DMS153 treated with DMSO at 0.1 percent for 48 hours (cell line): ENCODE results near the gene MICAL1.
"Not testable (repeated sequence)": the region's sequence is repeated elsewhere in the genome, so short reads cannot be mapped to it uniquely, and the experiment has no call there.

ENCODE experiments used
- DNase-seq: peaks from one replicate; lab custom pipeline; 2025; ENCODE audit not compliant: unreplicated experiment; lab: John Stamatoyannopoulos, UW

Gene MICAL1

GRCh38 chr6:109478222-109478805 lies 22.7 kb upstream of the MICAL1 start:
- DNase-seq = no peak

- DNase-seq = no peak
These were observed 22.2 kb upstream of the MICAL1 start for GRCh38 chr6:109477725-109478124.

GRCh38 chr6:109477184-109477583 lies 21.6 kb upstream of the MICAL1 start:
- no peak for DNase-seq

GRCh38 chr6:109475625-109476024 lies 20.1 kb upstream of the MICAL1 start:
- no peak for DNase-seq

GRCh38 chr6:109474995-109475394 lies 19.4 kb upstream of the MICAL1 start:
- DNase-seq = no peak

- no peak for DNase-seq
These were observed 17.5 kb upstream of the MICAL1 start for GRCh38 chr6:109473120-109473519.

GRCh38 chr6:109472132-109472995 lies 16.8 kb upstream of the MICAL1 start:
- no peak for DNase-seq

- DNase-seq = no peak
These were observed 15.7 kb upstream of the MICAL1 start for GRCh38 chr6:109471105-109471810.

- no peak for DNase-seq
These were observed 14.1 kb upstream of the MICAL1 start for GRCh38 chr6:109469591-109470189.

GRCh38 chr6:109467696-109468095 lies 12.1 kb upstream of the MICAL1 start:
- no peak for DNase-seq

GRCh38 chr6:109466212-109466923 lies 10.8 kb upstream of the MICAL1 start:
- no peak for DNase-seq

- DNase-seq = peak; percentile 93
These were observed 10.2 kb upstream of the MICAL1 start for GRCh38 chr6:109465772-109466171.

GRCh38 chr6:109461733-109462526 lies 6.4 kb upstream of the MICAL1 start:
- no peak for DNase-seq

GRCh38 chr6:109461205-109461604 lies 5.6 kb upstream of the MICAL1 start:
- DNase-seq = not testable (repeated sequence)

GRCh38 chr6:109460161-109460829 lies 4.7 kb upstream of the MICAL1 start:
- no peak for DNase-seq

- DNase-seq = no peak
These were observed 3.4 kb upstream of the MICAL1 start for GRCh38 chr6:109458774-109459531.

- no peak for DNase-seq
These were observed 2.0 kb upstream of the MICAL1 start for GRCh38 chr6:109457562-109457996.

- peak; percentile 19 for DNase-seq
These were observed 1.4 kb upstream of the MICAL1 start for GRCh38 chr6:109456710-109457561.
